ENCODE results near the gene SCART1.

DNA sequence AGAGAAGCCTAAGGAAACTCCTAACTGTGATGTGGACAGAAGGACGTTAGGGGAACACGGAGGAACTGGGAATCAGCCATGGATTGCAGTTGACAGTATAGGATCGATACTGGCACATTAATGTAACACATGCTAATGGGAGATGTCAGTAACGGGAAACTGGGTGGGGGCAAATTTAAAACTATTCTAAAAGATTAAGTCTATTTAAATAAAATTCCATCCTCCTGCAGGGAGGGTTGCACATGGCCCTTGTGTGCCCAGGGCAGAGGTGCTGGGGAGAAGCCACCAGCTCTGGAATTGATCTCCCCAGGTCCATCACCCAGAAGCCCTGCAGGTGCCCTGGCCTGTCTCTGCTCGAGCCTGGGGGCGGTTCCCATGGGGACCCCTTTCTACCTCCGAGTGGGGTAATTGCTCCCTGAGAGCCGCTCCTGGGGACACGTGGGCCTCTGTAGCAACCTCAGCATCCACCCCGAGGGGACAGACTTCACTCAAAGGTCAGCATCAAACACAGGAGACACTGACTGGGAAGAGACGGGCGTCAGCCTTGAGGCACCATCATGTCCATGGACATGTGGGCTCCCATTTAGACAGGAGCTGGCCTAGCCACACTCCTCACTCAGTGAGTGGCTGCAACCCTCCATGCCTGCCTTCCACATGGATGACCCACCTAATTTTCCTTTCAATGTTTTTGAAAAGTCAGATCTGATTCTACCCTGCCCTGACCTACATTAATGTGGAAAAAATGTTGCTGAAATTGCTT is 21.1 kb downstream of the SCART1 start:
- TF ChIP-seq TCF12 (IDR thresholded peaks at IDR 0.05; ENCODE audit: low read depth): no peak
- TF ChIP-seq YY1 (IDR thresholded peaks at IDR 0.05; ENCODE audit: low read depth): no peak
- TF ChIP-seq RAD21 (IDR thresholded peaks at IDR 0.05; ENCODE audit: low read depth): no peak
